ENCODE data around the gene RAB3B.

DNA sequence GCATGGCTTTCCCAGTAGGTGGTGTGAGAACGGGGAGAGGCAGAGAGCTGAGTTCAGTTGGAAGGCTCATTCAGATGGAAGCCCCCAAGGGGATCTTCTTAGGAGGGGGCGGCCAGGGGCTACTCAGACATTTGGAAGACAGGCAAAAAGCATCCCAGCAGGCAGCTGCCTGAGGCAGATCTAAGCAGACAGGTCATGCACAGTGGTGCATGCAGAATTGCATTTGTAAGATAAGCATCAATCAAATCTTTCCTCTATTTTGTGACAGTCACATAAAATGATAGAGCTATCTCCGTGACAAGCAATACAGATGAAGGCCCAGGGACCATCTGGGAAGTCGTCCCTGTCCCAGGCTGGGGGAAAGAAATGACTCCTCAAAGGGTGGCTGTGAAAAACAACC is 3.8 kb downstream of the RAB3B start:
- TF ChIP-seq EZH2phosphoT487 (IDR thresholded peaks at IDR 0.05; ENCODE audit: borderline replicate concordance): no peak
- TF ChIP-seq, protein P1, sequence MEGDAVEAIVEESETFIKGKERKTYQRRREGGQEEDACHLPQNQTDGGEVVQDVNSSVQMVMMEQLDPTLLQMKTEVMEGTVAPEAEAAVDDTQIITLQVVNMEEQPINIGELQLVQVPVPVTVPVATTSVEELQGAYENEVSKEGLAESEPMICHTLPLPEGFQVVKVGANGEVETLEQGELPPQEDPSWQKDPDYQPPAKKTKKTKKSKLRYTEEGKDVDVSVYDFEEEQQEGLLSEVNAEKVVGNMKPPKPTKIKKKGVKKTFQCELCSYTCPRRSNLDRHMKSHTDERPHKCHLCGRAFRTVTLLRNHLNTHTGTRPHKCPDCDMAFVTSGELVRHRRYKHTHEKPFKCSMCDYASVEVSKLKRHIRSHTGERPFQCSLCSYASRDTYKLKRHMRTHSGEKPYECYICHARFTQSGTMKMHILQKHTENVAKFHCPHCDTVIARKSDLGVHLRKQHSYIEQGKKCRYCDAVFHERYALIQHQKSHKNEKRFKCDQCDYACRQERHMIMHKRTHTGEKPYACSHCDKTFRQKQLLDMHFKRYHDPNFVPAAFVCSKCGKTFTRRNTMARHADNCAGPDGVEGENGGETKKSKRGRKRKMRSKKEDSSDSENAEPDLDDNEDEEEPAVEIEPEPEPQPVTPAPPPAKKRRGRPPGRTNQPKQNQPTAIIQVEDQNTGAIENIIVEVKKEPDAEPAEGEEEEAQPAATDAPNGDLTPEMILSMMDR (conservative IDR thresholded peaks at IDR 0.05; ENCODE audit: low read length): no peak

Measured in Loucy (cell line).